Measurements from ENCODE around the gene GABBR2. TPM values are rescaled to one million over a fixed set of nuclear protein-coding genes. Genes with fewer than 3 reads are reported as not detected.

GABBR2 gene
- total RNA-seq (2014; rRNA removed; shearing (Covaris generic); ENCODE audit: low replicate concordance): 3.8 and 5.8 TPM in 2 replicates

- peak within 1 kb of the TSS; percentile 47 for H3K4me3 ChIP-seq
- H3K27me3 ChIP-seq: no peaks in the 10 kb centered on the region; the same call in 1 of the 2 replicates
- peak; percentile 55 for DNase-seq
- no peaks in the 10 kb centered on the region for H3K36me3 ChIP-seq
- H3K9me3 ChIP-seq: no peaks in the 10 kb centered on the region
Measured at GRCh38 chr9:98708933-98709911, at the start of gene GABBR2. Gene GABBR2, minus strand, starts transcription at chr9:98708935. Its CDS starts 198 bp downstream, at chr9:98708737.

GRCh38 chr9:98755006-98755618 is 46.4 kb upstream of the GABBR2 start:
- no peak overlapping the region for H3K4me3 ChIP-seq
- peaks cover 6% of the 10 kb centered on the region for H3K9me3 ChIP-seq

GRCh38 chr9:98751210-98751609 is 42.5 kb upstream of the GABBR2 start:
- Histone ChIP-seq H3K36me3 (peaks cover 9% of the 10 kb centered on the region; the same call in 1 of the 2 replicates), H3K9me3 (no peaks in the 10 kb centered on the region), H3K27me3 (no peaks in the 10 kb centered on the region), H3K4me3 (no peak overlapping the region)
- no peak for DNase-seq

More at GRCh38 chr9:98755006-98755618, 46.4 kb upstream of the GABBR2 start:
- peaks cover 32% of the 10 kb centered on the region for H3K36me3 ChIP-seq
- DNase-seq: no peak
- no peaks in the 10 kb centered on the region for H3K27me3 ChIP-seq

DNA sequence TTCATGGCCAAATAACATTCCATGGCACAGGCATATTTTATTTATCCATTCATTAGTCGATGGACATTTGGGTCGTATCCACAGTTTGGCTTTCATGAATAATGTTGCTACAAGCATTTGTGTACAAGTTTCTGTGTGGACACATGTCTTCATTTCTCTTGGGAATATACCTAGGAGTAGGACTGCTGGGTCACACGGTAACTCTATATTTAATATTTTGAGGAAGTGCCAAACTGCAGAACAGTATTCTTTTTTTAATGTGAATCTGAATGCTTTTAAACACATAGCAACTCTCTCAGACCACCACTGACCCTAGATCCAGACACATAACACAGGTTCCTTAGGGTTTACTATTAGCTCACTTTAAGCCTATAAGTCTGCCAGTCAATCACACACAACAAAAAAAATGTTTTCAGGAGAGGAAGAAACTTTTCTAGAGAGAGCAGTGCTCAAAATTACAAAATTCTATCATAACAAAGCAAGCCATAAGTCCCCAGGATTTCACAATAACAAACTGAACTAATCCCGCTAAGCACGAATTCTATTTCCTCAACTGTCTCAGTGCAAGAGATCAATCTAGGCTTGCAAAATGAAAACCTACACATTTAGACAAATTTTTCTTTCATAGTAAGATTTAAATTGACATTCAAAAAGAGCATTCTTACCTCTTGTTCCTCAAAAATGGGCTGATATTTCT is 41.8 kb upstream of the GABBR2 start:
- H3K9me3 ChIP-seq: no peaks in the 10 kb centered on the region
- no peak for DNase-seq

DNA sequence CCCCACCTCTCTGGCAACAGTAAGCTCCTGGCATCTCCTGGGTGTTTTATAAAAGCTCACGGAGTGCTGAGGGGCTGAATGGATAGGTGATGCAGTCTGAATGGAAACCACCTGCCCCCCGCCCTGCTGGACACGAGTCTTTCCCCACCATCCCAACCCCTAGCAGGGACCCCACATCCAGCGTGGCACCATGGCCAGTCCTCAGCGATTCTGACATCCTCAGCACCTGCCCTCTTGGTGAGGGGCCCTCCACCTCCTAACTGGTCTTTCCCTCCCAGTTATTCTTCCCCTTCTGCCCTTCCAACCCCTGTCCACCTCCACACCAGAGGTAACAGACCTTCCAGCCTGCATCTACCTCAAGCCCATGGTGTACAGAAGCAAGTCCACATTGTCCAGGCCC is 38.7 kb upstream of the GABBR2 start:
- no peaks in the 10 kb centered on the region for H3K9me3 ChIP-seq
- no peak overlapping the region for H3K4me3 ChIP-seq
- H3K36me3 ChIP-seq: peaks cover 9% of the 10 kb centered on the region
- no peaks in the 10 kb centered on the region for H3K27me3 ChIP-seq
- no peak for DNase-seq

More for the DNA sequence above, 41.8 kb upstream of the GABBR2 start:
- no peaks in the 10 kb centered on the region for H3K27me3 ChIP-seq
- H3K36me3 ChIP-seq: peaks cover 7% of the 10 kb centered on the region; the same call in 1 of the 2 replicates
- H3K4me3 ChIP-seq: no peak overlapping the region

GRCh38 chr9:98745470-98745869 is 36.7 kb upstream of the GABBR2 start:
- no peak overlapping the region for H3K4me3 ChIP-seq
- H3K36me3 ChIP-seq: peaks cover 9% of the 10 kb centered on the region
- DNase-seq: no peak
- H3K27me3 ChIP-seq: no peaks in the 10 kb centered on the region
- no peaks in the 10 kb centered on the region for H3K9me3 ChIP-seq

GRCh38 chr9:98743818-98744611 is 35.3 kb upstream of the GABBR2 start:
- DNase-seq: no peak
- H3K4me3 ChIP-seq: no peak overlapping the region
- no peaks in the 10 kb centered on the region for H3K9me3 ChIP-seq
- peaks cover 12% of the 10 kb centered on the region for H3K36me3 ChIP-seq
- no peaks in the 10 kb centered on the region for H3K27me3 ChIP-seq

GRCh38 chr9:98743329-98743728 is 34.6 kb upstream of the GABBR2 start:
- Histone ChIP-seq H3K36me3 (peaks cover 16% of the 10 kb centered on the region), H3K4me3 (no peak overlapping the region), H3K27me3 (no peaks in the 10 kb centered on the region), H3K9me3 (no peaks in the 10 kb centered on the region)
- no peak for DNase-seq

- Histone ChIP-seq H3K9me3 (no peaks in the 10 kb centered on the region), H3K27me3 (no peaks in the 10 kb centered on the region), H3K4me3 (no peak overlapping the region), H3K36me3 (peaks cover 16% of the 10 kb centered on the region)
- DNase-seq: no peak
Measured at GRCh38 chr9:98742325-98743280, 33.9 kb upstream of the GABBR2 start.

DNA sequence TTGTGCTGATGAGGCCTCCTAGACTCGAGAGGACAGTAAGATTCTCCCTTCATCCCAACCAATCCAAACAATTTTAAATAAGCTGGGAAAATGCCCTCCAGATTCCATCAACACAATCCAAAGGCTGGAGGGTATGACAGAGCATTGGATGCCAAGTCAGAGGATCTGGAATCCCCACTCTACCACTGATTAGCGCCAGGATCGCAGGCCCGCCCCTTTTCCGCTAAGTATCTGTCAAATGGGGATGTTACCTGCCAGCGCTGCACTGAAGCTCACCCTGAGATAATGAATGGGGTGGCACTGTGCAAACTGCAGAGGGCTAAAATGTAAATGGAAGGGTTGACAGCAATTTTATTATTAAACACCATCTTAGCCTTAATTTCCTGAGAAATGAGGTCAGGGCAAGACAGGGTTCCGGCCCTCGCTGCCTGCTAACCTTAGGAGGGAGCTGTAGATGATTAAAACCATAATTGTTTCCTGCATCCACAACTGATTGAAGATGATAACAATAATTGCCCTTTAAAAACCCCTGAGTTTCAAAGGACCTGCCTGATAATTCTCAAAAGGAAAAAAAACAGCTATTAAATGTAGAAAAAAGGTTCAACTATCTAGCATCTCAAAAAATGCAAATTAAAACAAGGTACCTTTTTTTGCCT is 31.6 kb upstream of the GABBR2 start:
- no peak for DNase-seq
- H3K27me3 ChIP-seq: no peaks in the 10 kb centered on the region
- no peak overlapping the region for H3K4me3 ChIP-seq
- peaks cover 12% of the 10 kb centered on the region for H3K36me3 ChIP-seq
- H3K9me3 ChIP-seq: no peaks in the 10 kb centered on the region

DNA sequence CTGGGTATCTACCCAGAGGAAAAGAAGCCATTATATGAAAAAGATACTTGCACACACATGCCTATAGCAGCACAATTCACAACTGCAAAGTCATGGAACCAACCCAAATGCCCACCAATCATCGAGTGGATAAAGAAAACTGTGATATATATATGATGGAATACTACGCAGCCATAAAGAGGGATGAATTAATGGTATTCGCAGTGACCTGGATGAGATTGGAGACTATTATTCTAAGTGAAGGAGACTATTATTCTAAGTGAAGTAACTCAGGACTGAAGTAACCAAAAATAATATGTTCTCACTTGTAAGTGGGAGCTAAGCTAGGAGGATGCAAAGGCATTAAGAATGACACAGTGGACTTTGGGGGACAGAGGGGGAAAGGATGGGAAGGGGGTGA is 30.0 kb upstream of the GABBR2 start:
- no peak for DNase-seq
- Histone ChIP-seq H3K4me3 (no peak overlapping the region), H3K27me3 (no peaks in the 10 kb centered on the region), H3K9me3 (no peaks in the 10 kb centered on the region), H3K36me3 (peaks cover 16% of the 10 kb centered on the region)

DNA sequence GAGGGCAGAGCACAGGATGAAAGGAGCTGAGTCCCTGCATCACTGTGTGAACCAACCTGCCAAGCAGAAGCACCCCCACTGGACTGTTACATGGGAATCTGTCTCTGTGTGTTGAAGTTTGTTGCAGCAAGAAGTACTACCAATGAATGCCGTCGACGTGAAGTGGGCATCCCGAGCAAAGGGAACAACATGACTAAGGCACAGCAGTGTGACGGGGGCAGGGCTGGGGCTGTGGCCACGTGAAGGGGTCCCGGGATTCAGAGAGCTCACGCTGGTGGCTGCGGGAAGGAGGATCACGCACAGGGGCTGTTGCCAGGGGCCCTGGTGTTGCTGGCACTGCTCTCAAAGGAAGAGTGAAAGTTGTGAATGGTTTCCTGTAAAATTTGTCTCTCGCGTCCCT is 27.5 kb upstream of the GABBR2 start:
- Histone ChIP-seq H3K9me3 (no peaks in the 10 kb centered on the region), H3K36me3 (peaks cover 16% of the 10 kb centered on the region), H3K4me3 (no peak overlapping the region), H3K27me3 (no peaks in the 10 kb centered on the region)
- DNase-seq: no peak

GRCh38 chr9:98732801-98733200 is 24.1 kb upstream of the GABBR2 start:
- no peak overlapping the region for H3K4me3 ChIP-seq
- no peaks in the 10 kb centered on the region for H3K9me3 ChIP-seq
- H3K36me3 ChIP-seq: peaks cover 9% of the 10 kb centered on the region; the same call in 1 of the 2 replicates
- no peaks in the 10 kb centered on the region for H3K27me3 ChIP-seq
- DNase-seq: no peak

DNA sequence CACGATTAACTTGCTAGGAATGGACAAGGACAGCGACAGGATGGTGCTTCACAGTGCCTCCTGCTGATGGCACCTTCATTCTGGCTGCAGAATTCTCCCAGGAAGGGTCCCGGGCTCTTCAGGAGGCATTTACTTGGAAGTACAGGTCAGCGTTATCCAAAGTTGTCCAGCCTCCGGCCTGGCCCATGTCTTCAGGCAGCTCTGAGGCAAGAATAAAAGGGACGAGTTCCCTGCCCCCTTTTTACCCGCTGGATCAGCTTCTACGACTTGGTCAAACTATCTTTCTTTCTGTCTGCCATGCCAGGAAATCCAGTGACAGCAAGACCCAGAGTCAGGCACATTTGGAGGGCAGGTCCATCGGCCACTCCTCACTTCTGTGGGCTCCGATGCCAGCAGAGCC is 23.4 kb upstream of the GABBR2 start:
- peaks cover 9% of the 10 kb centered on the region; the same call in 1 of the 2 replicates for H3K36me3 ChIP-seq
- H3K9me3 ChIP-seq: no peaks in the 10 kb centered on the region
- no peaks in the 10 kb centered on the region for H3K27me3 ChIP-seq
- H3K4me3 ChIP-seq: no peak overlapping the region
- DNase-seq: no peak

DNA sequence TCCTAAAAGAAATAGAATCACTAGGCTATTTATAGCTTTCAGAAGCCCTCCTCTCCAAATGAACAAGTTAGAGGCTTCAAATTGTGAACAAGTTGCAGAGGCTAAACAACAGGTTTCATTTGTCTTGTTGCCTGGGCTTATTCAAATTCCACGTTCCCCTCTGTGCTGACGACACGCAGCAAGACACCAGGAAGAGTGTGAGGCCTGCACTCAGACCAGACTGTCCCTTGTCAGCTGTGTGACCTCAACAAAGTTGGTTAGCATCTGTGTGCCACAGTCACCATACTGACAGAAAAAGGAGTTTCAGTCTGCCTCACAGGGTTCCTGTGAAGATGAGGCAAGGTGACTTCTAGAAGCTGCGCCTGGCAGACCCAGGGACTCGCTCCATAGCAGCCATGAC is 22.1 kb upstream of the GABBR2 start:
- DNase-seq: no peak
- no peaks in the 10 kb centered on the region for H3K9me3 ChIP-seq
- no peak overlapping the region for H3K4me3 ChIP-seq
- H3K36me3 ChIP-seq: peaks cover 9% of the 10 kb centered on the region; the same call in 1 of the 2 replicates
- no peaks in the 10 kb centered on the region for H3K27me3 ChIP-seq

Measured in MG63 (cell line).